ENCODE data around the gene PPCS.

PPCS gene

DNA sequence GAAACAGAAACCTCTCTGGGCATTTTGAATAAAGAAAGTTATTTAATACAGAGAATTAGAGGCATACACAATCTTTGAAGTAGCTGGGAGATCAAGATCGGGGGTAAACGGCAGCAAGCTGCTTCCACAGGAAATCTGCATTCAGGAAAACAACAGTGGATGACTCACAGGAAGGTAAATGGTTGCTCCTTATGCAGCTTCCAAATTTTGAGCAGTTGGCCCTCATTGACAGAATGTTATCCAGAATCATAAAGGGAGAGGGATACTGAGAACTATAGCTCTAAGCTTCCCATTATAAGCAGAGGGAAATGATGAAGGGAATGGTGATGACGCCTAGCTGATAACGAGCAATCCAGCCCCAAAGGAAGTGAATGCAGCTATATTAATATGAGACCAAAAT lies 29.1 kb upstream of the PPCS start:
- TF ChIP-seq FOXM1 (IDR thresholded peaks at IDR 0.05; ENCODE audit: borderline replicate concordance, low read depth) (no peak), TAF1 (IDR thresholded peaks at IDR 0.05; ENCODE audit: low read depth) (no peak), TEAD4 (IDR thresholded peaks at IDR 0.05) (no peak), YY1 (IDR thresholded peaks at IDR 0.05; ENCODE audit: low read depth) (no peak), EGR1 (IDR thresholded peaks at IDR 0.05) (no peak)
- TF ChIP-seq, protein P1, sequence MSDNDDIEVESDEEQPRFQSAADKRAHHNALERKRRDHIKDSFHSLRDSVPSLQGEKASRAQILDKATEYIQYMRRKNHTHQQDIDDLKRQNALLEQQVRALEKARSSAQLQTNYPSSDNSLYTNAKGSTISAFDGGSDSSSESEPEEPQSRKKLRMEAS (IDR thresholded peaks at IDR 0.05): no peak

DNA sequence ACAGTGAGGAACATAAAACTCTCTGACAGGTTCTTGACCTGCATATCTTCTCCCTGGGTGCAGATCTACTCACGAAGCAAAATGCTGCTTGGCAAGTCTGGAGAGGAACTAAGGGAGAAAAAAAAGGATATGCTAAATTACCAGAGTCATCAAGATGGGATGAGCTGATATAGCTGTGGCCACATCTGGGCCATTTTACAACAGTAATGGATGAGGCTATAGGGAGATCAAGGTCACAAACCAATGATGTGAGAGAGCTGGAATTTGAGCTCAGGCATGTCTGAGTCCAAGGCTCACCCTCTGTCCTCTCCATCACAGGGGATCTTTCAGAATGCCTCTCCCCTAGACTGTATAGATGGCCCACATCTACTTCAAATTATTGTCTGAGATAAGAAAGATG lies 26.7 kb upstream of the PPCS start:
- TF ChIP-seq TAF1 (IDR thresholded peaks at IDR 0.05; ENCODE audit: low read depth) (no peak), ZBTB7A (IDR thresholded peaks at IDR 0.05; ENCODE audit: low read depth) (no peak), YY1 (IDR thresholded peaks at IDR 0.05; ENCODE audit: low read depth) (no peak), NFIC (IDR thresholded peaks at IDR 0.05) (no peak), CEBPB (IDR thresholded peaks at IDR 0.05) (no peak)
- TF ChIP-seq, protein P2, sequence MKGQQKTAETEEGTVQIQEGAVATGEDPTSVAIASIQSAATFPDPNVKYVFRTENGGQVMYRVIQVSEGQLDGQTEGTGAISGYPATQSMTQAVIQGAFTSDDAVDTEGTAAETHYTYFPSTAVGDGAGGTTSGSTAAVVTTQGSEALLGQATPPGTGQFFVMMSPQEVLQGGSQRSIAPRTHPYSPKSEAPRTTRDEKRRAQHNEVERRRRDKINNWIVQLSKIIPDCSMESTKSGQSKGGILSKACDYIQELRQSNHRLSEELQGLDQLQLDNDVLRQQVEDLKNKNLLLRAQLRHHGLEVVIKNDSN (IDR thresholded peaks at IDR 0.05): no peak
- TF ChIP-seq, protein P1 (IDR thresholded peaks at IDR 0.05): no peak

DNA sequence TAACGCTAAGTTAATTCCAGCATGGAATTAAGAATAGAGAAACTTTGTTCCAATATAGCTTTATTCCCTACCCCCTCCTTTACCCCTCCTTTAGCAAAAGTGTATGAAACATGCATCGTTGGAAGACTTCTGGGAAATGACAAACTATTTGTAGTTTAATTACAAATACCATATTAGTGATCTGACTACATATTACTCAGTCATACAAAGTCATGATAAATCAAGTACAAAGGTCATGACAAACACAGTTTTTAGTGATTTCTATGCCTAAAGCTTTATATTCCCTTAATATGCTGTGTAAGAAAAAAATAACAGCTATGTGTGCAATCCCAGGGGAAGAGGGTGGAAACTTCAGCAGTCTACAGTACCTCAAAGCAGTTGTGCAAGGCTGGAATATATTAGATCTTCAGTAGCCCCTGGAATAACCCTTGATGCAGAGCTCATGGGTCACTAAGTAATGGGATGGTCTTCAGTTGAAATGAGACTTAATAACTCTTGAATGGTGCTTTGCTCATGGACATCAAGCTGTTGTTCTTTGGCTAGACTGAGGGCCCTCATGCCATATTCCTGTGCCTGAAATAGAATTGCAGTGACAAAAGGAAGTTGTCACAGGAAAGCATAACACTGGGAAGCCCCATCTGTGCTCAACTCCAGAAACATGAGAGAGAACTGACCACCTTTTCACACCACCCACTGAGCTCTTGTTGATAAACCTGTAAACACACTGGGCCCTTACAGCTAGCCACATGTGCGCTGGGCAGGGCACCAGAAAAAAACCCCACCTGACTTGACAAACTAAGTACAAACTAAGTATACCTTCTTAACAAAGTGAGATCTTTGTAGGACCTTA lies 25.8 kb upstream of the PPCS start:
- TF ChIP-seq EGR1 (IDR thresholded peaks at IDR 0.05) (no peak), TEAD4 (IDR thresholded peaks at IDR 0.05) (no peak), YY1 (IDR thresholded peaks at IDR 0.05; ENCODE audit: low read depth) (no peak), NFIC (IDR thresholded peaks at IDR 0.05) (no peak), RAD21 (IDR thresholded peaks at IDR 0.05; ENCODE audit: low read depth) (no peak), TCF12 (IDR thresholded peaks at IDR 0.05; ENCODE audit: low read depth) (no peak), EP300 (IDR thresholded peaks at IDR 0.05; ENCODE audit: borderline replicate concordance) (no peak), FOXM1 (IDR thresholded peaks at IDR 0.05; ENCODE audit: borderline replicate concordance, low read depth) (no peak), ZBTB7A (IDR thresholded peaks at IDR 0.05; ENCODE audit: low read depth) (no peak)
- TF ChIP-seq, protein P1 (IDR thresholded peaks at IDR 0.05): no peak
- TF ChIP-seq, protein P2 (IDR thresholded peaks at IDR 0.05): no peak
- TF ChIP-seq, protein P3, sequence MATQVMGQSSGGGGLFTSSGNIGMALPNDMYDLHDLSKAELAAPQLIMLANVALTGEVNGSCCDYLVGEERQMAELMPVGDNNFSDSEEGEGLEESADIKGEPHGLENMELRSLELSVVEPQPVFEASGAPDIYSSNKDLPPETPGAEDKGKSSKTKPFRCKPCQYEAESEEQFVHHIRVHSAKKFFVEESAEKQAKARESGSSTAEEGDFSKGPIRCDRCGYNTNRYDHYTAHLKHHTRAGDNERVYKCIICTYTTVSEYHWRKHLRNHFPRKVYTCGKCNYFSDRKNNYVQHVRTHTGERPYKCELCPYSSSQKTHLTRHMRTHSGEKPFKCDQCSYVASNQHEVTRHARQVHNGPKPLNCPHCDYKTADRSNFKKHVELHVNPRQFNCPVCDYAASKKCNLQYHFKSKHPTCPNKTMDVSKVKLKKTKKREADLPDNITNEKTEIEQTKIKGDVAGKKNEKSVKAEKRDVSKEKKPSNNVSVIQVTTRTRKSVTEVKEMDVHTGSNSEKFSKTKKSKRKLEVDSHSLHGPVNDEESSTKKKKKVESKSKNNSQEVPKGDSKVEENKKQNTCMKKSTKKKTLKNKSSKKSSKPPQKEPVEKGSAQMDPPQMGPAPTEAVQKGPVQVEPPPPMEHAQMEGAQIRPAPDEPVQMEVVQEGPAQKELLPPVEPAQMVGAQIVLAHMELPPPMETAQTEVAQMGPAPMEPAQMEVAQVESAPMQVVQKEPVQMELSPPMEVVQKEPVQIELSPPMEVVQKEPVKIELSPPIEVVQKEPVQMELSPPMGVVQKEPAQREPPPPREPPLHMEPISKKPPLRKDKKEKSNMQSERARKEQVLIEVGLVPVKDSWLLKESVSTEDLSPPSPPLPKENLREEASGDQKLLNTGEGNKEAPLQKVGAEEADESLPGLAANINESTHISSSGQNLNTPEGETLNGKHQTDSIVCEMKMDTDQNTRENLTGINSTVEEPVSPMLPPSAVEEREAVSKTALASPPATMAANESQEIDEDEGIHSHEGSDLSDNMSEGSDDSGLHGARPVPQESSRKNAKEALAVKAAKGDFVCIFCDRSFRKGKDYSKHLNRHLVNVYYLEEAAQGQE (IDR thresholded peaks at IDR 0.05; ENCODE audit: low read depth): no peak

DNA sequence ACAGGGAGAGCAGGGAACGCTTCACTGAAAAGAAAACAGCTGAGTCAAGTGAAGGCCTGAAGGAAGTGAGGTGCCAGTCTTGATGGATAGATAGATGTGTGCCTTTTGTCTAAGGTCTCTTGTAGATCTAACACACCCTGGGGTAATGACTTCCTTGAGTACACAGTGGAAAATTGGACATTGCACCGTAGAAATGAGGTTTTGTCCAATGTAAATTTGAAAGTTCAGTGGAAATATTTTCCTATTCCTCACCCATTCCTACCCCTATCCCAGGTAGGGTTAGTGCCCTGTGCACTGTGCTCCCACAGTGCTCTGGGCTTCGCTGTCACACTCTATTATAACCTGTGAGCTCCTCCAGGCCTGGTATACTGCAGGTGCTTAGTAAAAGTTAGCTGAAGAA lies 24.8 kb upstream of the PPCS start:
- TF ChIP-seq, protein P2 (IDR thresholded peaks at IDR 0.05): no peak
- TF ChIP-seq FOXM1 (IDR thresholded peaks at IDR 0.05; ENCODE audit: borderline replicate concordance, low read depth): no peak

DNA sequence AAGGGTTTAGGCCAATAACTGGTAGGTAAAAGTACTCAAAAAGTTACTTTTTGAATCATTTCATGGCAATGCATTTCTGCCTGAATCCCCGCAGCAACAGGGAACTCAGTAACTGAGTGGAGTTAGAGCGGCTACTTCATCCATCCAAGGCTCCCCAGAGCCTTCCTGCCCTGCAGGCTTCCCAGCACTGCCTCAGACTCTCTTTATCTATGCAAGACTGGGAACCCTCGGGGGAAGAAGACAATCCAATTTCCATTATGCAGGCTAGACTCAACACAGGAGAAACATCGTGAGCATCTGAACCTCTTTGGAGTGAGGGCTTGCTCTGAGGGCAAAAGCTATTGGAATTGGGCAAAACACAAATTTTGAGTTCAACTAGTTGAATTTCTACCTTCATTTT lies 23.6 kb upstream of the PPCS start:
- TF ChIP-seq ZBTB7A (IDR thresholded peaks at IDR 0.05; ENCODE audit: low read depth): no peak
- TF ChIP-seq TCF12 (IDR thresholded peaks at IDR 0.05; ENCODE audit: low read depth): no peak
- TF ChIP-seq, protein P3 (IDR thresholded peaks at IDR 0.05; ENCODE audit: low read depth): no peak
- TF ChIP-seq FOXM1 (IDR thresholded peaks at IDR 0.05; ENCODE audit: borderline replicate concordance, low read depth): no peak

DNA sequence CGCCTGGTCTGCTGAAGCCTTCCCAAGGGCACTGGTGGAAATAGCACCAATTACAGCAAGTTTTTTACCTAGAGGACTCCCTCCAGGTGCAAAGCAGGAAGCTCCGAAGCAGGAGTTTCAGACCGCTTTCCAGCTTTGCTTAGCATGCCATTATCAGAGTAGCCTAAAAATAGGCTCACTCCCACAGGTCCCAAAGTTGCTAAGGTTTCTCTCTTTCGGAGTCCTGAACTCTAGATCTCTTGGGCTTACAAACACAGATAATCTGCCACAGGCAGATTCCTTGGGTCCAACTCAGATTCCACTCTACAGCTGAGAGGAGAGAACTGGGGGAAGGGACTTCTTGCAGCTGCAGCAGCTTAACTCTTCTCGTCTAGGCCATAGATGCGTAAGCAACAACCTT lies 23.0 kb upstream of the PPCS start:
- TF ChIP-seq CREB1 (IDR thresholded peaks at IDR 0.05; ENCODE audit: low read depth) (no peak), YY1 (IDR thresholded peaks at IDR 0.05; ENCODE audit: low read depth) (no peak)
- TF ChIP-seq, protein P1 (IDR thresholded peaks at IDR 0.05): no peak
